Dermis microvascular lymphatic vessel endothelial cell (primary cell): ENCODE measurements around the gene FOXD4L6. TPM values are rescaled to one million over a fixed set of nuclear protein-coding genes. Genes with fewer than 3 reads are reported as not detected.
"Not testable (repeated sequence)": the region's sequence is repeated elsewhere in the genome, so short reads cannot be mapped to it uniquely, and the experiment has no call there.

Experiments
- DNase-seq, 2 donors: peaks; one replicate each; pipeline versions ENCODE4 v3.0.0 to v3.0.0-alpha.2; 2010; ENCODE audit warnings: low read depth in 2 of 2
- total RNA-seq: library from RNA; depleted of rRNA; stranded (reverse); fragments of >200 nt; gene quantifications from 2 replicates; pipeline ENCODE4 v1.2.1, GENCODE V29; 2014

FOXD4L6 gene
- total RNA-seq, 1 donor from 2014 or later: under 0.01 TPM

DNA sequence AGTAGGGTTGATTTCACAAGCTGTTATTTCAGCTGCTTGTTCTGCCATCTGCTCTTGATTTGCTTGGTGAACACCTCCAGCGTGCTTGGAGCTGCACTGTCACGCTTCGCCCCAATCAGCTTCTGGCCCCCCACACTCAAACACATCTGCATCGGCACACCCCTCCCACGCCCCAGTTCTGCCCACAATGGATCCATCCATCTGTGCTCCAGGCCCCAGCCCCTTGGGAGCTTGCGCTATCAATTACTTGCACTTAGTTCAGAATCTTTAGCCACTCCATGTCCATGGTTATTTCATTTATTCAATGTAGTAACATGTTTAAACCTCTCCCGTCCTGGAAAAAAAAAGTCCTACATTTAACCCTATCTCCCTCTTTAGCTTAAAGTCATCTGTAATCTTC lies 28.0 kb downstream of the FOXD4L6 start:
- DNase-seq: not testable (repeated sequence)

DNA sequence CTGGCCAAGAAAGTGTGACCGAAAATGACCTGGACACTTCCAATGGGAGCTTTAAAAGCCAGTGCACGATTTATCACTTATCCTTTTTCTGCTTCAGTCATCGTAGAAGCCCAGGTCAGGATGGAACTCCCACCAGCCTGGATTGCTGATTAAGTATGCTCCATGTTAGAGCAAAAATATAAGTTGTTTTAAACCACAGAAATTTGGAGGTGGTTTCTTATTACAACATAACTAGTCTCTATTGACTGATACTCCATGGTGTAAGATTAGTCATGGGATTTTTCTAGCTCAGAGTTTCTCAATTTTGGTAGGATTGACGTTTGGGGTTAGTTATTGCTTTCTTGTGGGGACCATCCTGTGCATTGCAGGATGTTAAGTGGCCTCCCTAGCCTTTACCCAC lies 29.7 kb downstream of the FOXD4L6 start:
- not testable (repeated sequence) for DNase-seq

DNA sequence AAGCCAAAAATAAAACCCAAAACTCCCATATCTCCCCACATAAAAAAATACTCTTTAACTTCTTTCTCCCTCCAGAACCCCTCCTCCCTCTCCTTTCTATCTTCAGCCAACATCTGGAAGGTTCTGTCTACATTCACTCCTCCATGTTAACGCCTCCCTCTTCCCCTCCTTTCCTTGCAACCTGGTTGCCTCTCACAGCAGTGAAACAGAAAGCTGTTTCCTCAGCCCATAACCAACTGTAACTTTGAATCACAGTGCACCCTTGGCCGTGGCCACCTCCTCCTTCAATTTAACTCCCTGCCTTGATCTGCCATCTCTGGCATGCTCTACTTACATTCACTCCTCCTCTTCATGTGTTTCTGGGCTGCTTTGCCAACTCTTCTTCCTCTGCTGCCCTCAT lies 33.4 kb downstream of the FOXD4L6 start:
- not testable (repeated sequence) for DNase-seq

DNA sequence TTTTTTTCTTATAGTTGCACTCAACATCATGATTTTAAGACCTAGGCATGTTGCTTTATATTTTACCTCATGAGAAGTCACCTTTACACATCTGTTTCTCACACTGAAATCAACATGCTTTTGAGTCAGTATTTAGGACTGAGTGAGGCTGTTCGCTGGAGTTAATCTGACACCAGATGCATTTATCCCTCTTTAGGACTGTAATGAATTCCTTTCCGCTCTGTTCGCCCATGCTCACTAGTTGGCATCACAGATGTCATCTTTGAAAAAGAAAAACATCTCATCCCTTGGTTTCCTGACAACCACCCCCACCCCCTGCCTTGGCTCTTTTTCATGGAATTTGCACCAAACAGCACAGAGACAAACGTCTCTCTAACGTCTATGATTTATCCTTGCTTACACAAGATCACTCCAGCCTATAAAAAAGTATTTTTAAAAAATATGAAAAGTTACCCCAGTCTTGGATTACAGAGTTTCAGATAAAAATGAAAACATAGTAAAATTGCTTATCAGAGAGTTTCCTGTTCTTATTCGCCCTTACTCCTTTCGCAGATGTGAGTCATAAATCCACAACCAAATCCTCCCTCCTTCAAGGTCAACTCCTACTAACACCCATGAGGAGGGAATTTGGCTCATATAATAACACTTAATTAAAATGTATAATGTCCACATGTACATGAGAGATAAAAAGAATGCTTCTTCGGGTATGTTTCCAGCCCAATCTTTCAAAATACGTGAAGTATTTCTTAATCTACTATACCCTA lies 34.3 kb downstream of the FOXD4L6 start:
- DNase-seq: not testable (repeated sequence)

DNA sequence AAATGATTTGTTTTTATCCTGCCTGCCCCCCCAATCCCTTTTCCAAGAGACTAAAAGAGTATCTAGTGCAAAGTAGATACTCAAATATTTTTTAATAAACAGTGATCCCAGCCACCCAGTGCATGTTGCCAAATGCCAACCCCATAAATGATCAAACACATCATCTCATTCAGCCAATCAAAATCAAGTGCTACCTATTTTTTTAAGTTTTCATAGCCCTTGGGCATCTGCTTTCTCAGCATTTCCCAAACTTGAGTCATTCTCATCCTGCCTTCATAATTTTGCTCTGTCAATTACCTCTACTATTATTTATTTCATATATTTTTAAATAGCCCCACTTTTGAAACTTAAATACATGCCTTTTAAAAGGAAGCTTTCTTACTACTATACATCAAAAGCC lies 37.6 kb downstream of the FOXD4L6 start:
- not testable (repeated sequence) for DNase-seq

DNA sequence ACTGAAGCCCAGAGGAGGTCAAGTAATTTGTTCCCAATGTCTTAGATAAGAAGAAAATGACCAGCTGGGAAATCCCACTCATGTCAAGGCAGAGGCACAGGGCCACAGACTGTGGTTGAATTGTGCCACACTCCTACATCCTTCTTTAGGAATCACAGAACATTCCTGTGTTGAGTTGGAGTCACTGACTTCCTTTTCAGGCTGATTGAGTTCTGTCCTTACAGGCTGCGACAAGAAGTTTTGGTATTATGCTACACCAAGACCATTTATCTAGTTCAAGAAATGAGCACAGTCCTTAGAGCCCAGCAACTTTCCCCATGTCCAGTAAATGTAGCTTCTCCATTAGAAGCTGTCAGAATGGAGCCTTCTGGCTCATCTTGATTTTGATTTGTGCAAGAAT lies 38.1 kb downstream of the FOXD4L6 start:
- DNase-seq: not testable (repeated sequence)

DNA sequence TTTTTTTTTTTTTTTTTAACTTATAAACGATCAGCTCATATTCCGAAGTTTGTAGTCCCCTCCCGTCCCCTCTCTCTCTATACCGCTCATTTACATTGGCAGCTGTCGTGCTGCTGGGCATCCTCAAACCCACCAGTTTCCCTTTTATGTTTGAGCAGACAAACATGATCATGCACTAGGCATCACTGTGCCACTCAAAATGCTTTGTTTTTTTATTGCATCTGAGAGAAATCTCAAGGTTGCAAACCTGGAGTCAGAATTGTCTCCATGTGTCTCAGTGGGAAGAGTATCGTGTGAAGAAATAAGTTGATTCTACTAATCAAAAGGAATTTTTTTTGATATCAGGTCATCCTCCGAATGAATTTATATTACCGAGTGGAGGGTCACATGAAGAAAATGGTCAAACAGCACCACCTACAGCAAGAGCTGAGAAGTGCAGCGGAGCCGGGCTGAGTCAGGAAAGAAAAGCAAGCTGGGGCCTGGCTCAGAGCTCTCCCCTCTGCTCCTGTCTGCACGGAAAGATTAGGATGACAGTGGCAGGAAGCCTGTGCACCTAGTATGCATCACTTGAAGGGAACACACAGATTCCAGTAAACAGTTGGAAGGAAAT lies 39.9 kb downstream of the FOXD4L6 start:
- not testable (repeated sequence) for DNase-seq

DNA sequence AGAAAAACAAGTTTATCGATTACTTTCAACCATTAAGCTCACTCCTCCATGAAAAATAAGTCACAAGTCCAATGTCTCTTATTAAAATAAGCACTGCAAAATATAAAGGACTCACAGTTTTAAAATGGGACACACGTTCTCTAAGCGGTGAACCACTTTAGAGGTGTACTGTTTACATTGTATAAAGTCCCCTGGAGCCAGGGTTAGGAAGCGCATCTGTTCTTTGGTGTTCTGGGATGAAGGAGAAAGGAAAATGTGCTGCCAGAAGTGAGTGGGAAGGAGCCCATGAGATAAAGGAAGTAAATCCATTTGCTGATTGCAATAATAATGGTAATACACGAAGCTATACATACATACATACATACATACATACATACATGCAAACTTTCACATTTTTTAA lies 40.6 kb downstream of the FOXD4L6 start:
- DNase-seq: not testable (repeated sequence)

DNA sequence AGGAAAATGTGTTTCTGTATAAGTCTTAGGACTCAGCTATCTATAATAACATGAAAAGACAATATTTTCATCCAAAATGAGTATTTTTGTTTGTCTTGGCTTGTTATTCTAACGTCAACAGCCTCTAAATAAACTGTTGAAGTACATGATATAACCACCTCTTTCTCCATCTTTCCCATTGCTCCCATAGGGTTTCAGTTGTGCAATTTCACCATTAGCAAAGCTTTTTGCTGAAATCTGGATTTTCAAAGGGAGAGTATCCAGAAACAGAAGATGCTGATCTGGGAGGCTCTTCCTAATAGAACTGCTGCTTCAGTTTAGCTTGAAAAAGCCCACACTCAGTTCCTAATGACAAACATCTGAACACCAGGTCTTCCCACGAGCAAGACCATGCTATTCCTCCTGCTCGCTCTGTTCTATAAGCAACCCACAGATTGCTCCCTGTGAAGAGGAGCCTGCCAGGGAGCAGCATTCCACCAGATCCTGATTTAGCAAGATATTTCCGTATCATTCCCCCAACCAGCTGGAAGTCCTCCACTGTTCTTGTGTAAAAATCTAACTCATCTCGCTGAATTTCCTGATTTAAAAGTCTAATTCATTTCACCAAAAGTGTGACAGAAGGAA lies 41.2 kb downstream of the FOXD4L6 start:
- not testable (repeated sequence) for DNase-seq

DNA sequence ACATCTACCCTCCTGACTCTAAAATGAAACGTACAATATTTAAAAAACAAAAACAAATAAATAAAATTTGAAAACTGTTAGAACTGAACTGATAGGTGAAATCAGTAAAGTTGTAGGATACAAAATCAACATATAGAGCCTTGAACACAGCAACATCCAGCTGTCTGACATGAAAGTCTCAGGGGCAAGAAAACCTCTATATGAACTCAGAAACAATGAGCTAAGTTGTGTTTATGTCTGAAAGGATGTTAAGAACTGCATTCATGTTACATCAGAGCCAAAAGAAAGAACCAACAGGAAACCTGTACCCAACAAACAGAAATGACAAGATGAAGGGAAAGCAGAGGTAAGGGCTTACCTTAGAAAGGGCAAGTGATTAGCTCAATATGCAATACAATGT lies 41.8 kb downstream of the FOXD4L6 start:
- not testable (repeated sequence) for DNase-seq

DNA sequence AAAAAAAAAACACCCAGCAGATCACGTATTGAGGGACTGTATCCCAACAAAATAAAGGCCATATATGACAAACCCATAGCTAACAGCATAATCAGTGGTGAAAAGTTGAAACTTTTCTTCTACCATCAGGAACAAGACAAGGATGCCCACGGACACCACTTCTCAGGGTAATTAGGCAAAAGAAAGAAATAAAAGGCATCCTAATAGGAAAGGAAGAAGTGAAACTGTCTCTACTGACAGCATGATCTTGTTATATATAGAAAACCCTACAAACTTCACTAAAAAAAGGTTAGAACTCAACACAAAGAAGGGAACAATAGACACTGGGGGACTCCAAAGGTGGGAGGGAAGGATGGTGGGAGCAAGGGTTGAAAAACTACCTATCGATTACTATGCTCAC lies 42.3 kb downstream of the FOXD4L6 start:
- DNase-seq: not testable (repeated sequence)

DNA sequence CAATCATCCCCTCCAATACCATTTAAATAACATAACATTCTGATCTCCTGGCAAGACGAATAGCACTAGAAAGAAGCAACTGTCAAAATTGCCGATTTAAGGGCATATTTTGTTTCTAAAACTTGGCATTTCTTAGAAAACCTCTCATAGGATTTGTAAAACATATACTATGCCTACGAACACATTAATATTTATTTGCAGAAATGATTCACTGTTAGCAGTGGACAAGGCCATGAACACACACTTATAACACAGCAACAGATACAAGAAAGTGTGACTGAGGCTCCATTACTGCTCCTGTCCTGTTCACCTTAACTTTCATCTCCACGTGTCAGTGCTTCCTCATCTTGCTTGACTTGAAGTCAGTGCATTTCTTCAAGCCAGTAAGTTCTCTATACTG lies 46.1 kb downstream of the FOXD4L6 start:
- DNase-seq: not testable (repeated sequence)

DNA sequence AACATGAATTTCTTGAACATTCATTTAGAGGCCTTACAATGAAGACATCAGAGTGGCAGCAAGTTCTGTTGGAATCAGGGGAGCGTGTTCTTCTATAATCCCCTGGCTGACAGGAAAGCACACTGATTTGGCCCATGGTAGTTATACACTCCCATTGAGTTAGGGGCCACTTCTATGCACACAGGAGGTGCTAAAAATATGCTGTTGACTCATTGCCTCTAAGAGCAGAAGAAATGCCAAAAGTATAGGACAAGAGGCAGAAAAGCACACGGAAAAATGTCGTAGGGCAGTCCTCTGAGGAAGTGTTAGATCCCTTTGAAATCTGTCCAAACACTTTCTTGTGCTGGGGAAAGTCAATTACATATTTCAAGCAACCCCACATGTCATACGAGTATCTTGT lies 49.0 kb downstream of the FOXD4L6 start:
- DNase-seq: not testable (repeated sequence)

DNA sequence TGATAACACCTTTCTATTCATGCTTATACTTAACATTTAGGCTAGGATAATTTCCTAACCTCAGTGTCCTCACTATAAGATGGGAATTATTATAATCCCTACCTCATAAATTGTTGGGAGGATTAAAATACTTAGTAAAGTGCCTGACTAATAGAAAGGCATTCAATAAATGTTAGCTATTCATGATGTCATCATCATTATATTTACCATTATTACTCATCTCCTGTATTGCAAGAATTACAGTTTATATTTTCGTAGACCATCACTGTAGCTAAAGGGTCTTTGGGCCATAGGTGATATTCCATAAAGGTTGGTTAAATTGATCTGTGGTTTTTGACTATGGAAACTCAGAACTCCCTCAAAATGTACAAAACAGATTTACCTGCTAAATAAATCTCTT lies 50.9 kb downstream of the FOXD4L6 start:
- DNase-seq: not testable (repeated sequence)

Other genes starting within 250 kb of the FOXD4L6 start
- gene ZNG1F, start 60.6 kb upstream of the FOXD4L6 start, total RNA-seq: 2.9 and 3.3 TPM in 2 replicates